ENCODE results near the gene DPF1.

DPF1 gene

GRCh38 chr19:38253788-38254187, 29.8 kb upstream of the DPF1 start:
- no peak for TF ChIP-seq SP1 (IDR thresholded peaks at IDR 0.05)
- POLR2A ChIA-PET, result interaction anchor here (1.4 kb wide), 1 partner anchor 12 kb away, joined by 4 read pairs; no protein-coding TSS in a partner anchor
- DNase-seq (ENCODE audit: extremely low spot score), result no peak
- CTCF ChIA-PET, result no interaction called here

GRCh38 chr19:38252941-38253691, 29.1 kb upstream of the DPF1 start:
- TF ChIP-seq ZNF384 (IDR thresholded peaks at IDR 0.05), result no peak
- no peak for TF ChIP-seq L3MBTL2 (conservative IDR thresholded peaks at IDR 0.05)
- TF ChIP-seq FOXK2 (IDR thresholded peaks at IDR 0.05), result no peak
- TF ChIP-seq FOXA1 (IDR thresholded peaks at IDR 0.05), result no peak
- no peak for TF ChIP-seq ELF4 (IDR thresholded peaks at IDR 0.05)
- no peak for TF ChIP-seq BHLHE40 (IDR thresholded peaks at IDR 0.05; ENCODE audit: borderline replicate concordance)
- POLR2A ChIA-PET, result interaction anchor here (1.4 kb wide), 1 partner anchor 13 kb away, joined by 4 read pairs; no protein-coding TSS in a partner anchor
- no peak for DNase-seq (ENCODE audit: extremely low spot score)
- CTCF ChIA-PET, result no interaction called here

GRCh38 chr19:38252385-38252784, 28.4 kb upstream of the DPF1 start:
- TF ChIP-seq FOXA1 (IDR thresholded peaks at IDR 0.05) (no peak), PKNOX1 (IDR thresholded peaks at IDR 0.05) (no peak), SP1 (IDR thresholded peaks at IDR 0.05) (no peak), ZNF384 (IDR thresholded peaks at IDR 0.05) (no peak), ELF4 (IDR thresholded peaks at IDR 0.05) (no peak), HDGF (IDR thresholded peaks at IDR 0.05; ENCODE audit: borderline replicate concordance) (no peak), L3MBTL2 (conservative IDR thresholded peaks at IDR 0.05) (no peak), ARNT (IDR thresholded peaks at IDR 0.05) (no peak), NFRKB (IDR thresholded peaks at IDR 0.05) (no peak), FOXK2 (IDR thresholded peaks at IDR 0.05) (no peak), LEF1 (IDR thresholded peaks at IDR 0.05; ENCODE audit: borderline replicate concordance) (no peak), FOXM1 (IDR thresholded peaks at IDR 0.05; ENCODE audit: borderline replicate concordance) (no peak), SUZ12 (IDR thresholded peaks at IDR 0.05) (no peak), BHLHE40 (IDR thresholded peaks at IDR 0.05; ENCODE audit: borderline replicate concordance) (no peak), CTBP1 (IDR thresholded peaks at IDR 0.05; ENCODE audit: borderline replicate concordance) (no peak), TARDBP (IDR thresholded peaks at IDR 0.05) (no peak)
- ChIA-PET CTCF (interaction anchor here (0.9 kb wide), 1 partner anchor 27 kb away, joined by 3 read pairs; no protein-coding TSS in a partner anchor), POLR2A (interaction anchor here (1.4 kb wide), 1 partner anchor 13 kb away, joined by 4 read pairs; no protein-coding TSS in a partner anchor)
- DNase-seq (ENCODE audit: extremely low spot score), result no peak

GRCh38 chr19:38251564-38252051, 27.6 kb upstream of the DPF1 start:
- no peak for TF ChIP-seq TARDBP (IDR thresholded peaks at IDR 0.05)
- TF ChIP-seq PKNOX1 (IDR thresholded peaks at IDR 0.05), result no peak
- no peak for TF ChIP-seq SP1 (IDR thresholded peaks at IDR 0.05)
- TF ChIP-seq ARNT (IDR thresholded peaks at IDR 0.05), result no peak
- no peak for TF ChIP-seq ELF4 (IDR thresholded peaks at IDR 0.05)
- TF ChIP-seq L3MBTL2 (conservative IDR thresholded peaks at IDR 0.05), result no peak
- POLR2A ChIA-PET, result no interaction called here
- CTCF ChIA-PET, result interaction anchor here (0.8 to 0.9 kb wide), 2 partner anchors 17 to 26 kb away, joined by 3 read pairs; no protein-coding TSS in a partner anchor
- no peak for DNase-seq (ENCODE audit: extremely low spot score)

GRCh38 chr19:38250821-38251563, 27.0 kb upstream of the DPF1 start:
- no peak for DNase-seq (ENCODE audit: extremely low spot score)
- ChIA-PET POLR2A (no interaction called here), CTCF (no interaction called here)
- TF ChIP-seq ZNF384 (IDR thresholded peaks at IDR 0.05) (no peak), TARDBP (IDR thresholded peaks at IDR 0.05) (no peak), ARNT (IDR thresholded peaks at IDR 0.05) (no peak), FOXA1 (IDR thresholded peaks at IDR 0.05) (no peak), FOXK2 (IDR thresholded peaks at IDR 0.05) (no peak), BHLHE40 (IDR thresholded peaks at IDR 0.05; ENCODE audit: borderline replicate concordance) (no peak)

- CTCF ChIA-PET, result no interaction called here
Observed at GRCh38 chr19:38250428-38250820, 26.4 kb upstream of the DPF1 start.

More at GRCh38 chr19:38250428-38250820, 26.4 kb upstream of the DPF1 start:
- TF ChIP-seq LEF1 (IDR thresholded peaks at IDR 0.05; ENCODE audit: borderline replicate concordance), result no peak
- TF ChIP-seq ARNT (IDR thresholded peaks at IDR 0.05), result no peak
- no peak for TF ChIP-seq ELF4 (IDR thresholded peaks at IDR 0.05)
- no peak for TF ChIP-seq TARDBP (IDR thresholded peaks at IDR 0.05)
- no peak for TF ChIP-seq FOXK2 (IDR thresholded peaks at IDR 0.05)
- TF ChIP-seq PKNOX1 (IDR thresholded peaks at IDR 0.05), result no peak
- no peak for TF ChIP-seq SUZ12 (IDR thresholded peaks at IDR 0.05)
- TF ChIP-seq HDGF (IDR thresholded peaks at IDR 0.05; ENCODE audit: borderline replicate concordance), result no peak
- no peak for TF ChIP-seq NFRKB (IDR thresholded peaks at IDR 0.05)
- TF ChIP-seq CTBP1 (IDR thresholded peaks at IDR 0.05; ENCODE audit: borderline replicate concordance), result no peak
- TF ChIP-seq ZNF384 (IDR thresholded peaks at IDR 0.05), result no peak
- TF ChIP-seq FOXM1 (IDR thresholded peaks at IDR 0.05; ENCODE audit: borderline replicate concordance), result no peak
- no peak for TF ChIP-seq L3MBTL2 (conservative IDR thresholded peaks at IDR 0.05)
- no peak for TF ChIP-seq BHLHE40 (IDR thresholded peaks at IDR 0.05; ENCODE audit: borderline replicate concordance)
- TF ChIP-seq FOXA1 (IDR thresholded peaks at IDR 0.05), result no peak
- TF ChIP-seq SP1 (IDR thresholded peaks at IDR 0.05), result no peak
- POLR2A ChIA-PET, result no interaction called here
- no peak for DNase-seq (ENCODE audit: extremely low spot score)

Data from HEK293T (cell line).